ENCODE data around the gene MLLT1. TPM values are rescaled to one million over a fixed set of nuclear protein-coding genes. Genes with fewer than 3 reads are reported as not detected.

The MLLT1 gene
- total RNA-seq, 4 donors from 2014 or later, result 7.0 to 19.0 (median 10.4) TPM

DNA sequence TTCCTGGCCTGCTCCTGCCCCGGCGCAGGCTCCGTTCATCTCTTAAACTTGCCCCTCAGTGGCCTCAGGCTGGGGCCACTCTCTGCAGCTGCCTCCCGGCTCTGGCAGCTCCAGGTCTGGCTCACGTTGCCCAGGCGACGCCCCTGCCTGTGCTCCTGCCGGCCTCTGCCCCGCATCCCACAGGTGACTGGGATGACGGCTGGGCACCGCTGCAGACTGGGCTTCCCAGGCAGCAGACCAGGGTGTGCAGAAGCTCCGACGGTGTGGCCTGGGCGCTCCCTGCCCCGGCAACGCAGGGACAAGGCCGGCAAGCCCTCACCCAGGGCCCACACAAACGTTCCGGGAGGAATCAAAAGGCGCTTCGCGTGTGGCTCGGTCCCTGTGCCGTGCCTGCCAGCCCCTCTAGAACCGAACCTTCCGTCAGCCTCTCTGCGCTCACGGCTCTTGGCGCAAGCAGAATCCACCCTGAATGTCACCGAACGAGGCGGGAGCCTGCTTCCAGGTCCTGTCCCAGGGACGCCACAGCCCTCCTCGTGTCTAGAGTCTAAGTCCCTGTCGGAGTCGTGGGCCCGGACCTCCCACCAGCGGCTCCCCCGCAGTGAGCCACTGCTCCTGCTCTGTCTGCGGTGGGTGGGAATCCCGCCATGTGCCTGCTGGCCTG is 64.8 kb downstream of the MLLT1 start:
- TF ChIP-seq, protein P1, sequence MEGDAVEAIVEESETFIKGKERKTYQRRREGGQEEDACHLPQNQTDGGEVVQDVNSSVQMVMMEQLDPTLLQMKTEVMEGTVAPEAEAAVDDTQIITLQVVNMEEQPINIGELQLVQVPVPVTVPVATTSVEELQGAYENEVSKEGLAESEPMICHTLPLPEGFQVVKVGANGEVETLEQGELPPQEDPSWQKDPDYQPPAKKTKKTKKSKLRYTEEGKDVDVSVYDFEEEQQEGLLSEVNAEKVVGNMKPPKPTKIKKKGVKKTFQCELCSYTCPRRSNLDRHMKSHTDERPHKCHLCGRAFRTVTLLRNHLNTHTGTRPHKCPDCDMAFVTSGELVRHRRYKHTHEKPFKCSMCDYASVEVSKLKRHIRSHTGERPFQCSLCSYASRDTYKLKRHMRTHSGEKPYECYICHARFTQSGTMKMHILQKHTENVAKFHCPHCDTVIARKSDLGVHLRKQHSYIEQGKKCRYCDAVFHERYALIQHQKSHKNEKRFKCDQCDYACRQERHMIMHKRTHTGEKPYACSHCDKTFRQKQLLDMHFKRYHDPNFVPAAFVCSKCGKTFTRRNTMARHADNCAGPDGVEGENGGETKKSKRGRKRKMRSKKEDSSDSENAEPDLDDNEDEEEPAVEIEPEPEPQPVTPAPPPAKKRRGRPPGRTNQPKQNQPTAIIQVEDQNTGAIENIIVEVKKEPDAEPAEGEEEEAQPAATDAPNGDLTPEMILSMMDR (IDR thresholded peaks at IDR 0.05; ENCODE audit: low read depth), result no peak

DNA sequence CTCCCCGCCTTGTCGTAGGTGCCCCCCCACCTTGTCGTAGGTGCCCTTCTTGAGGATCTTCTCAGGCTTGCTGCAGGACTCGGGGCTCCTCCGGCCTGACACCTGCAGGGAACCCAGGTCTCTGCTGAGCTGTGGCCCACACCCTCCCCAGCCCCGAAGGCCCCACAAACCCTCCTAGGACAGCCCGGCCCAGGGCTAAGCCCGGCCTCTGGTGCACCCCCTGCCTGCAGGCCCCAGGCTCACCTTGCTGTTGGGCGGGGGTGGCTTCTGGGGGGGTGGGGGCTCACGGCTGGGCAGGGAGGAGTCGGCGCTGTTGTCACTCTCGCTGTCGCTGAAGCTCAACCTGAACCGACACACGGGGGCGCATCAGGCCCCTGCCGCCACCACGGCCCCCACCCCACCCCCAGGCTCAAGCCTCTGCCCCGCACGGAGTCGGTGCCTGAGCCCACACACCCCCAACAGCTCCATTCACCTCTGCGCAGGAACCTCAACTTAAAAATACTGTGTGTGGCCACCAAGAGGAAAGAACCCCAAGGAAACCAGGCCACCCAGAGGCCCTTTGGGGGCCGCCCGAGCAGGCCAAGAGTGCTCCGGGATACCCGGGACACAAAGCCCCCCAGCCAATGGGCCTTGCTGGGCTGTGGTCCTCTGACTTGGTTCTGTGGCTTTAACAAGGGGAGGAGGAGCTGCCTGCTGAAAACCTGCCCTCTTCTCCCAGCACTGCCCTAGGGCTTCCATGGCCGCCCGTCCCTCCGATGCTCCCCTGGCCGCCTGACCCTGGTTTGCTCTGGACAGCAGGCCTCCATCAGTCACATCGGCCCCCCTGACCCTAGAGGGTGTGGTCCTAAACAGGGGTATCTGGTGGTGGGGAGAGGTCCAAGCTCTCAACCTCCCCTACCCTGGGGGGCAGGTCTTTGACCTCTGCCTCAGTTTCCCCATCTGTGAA is 65.8 kb downstream of the MLLT1 start:
- TF ChIP-seq, protein P1 (IDR thresholded peaks at IDR 0.05; ENCODE audit: low read depth), result no peak

DNA sequence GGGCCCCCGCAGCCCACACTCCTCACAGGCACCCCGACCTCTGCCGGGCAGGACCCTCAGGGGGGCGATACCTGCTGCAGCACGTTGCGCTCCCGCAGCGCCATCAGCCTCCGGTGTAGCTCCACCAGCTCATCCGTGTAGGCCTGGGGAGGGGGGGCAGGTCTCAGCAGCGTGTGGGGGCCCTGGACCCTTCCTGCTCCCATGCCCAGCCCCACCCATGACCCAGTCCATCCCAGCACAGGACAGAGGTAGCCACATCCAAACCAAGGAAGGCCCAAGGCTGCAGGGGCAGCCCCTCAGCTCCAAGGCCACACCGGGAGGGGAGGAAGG is 66.5 kb downstream of the MLLT1 start:
- TF ChIP-seq, protein P1 (IDR thresholded peaks at IDR 0.05; ENCODE audit: low read depth), result no peak

DNA sequence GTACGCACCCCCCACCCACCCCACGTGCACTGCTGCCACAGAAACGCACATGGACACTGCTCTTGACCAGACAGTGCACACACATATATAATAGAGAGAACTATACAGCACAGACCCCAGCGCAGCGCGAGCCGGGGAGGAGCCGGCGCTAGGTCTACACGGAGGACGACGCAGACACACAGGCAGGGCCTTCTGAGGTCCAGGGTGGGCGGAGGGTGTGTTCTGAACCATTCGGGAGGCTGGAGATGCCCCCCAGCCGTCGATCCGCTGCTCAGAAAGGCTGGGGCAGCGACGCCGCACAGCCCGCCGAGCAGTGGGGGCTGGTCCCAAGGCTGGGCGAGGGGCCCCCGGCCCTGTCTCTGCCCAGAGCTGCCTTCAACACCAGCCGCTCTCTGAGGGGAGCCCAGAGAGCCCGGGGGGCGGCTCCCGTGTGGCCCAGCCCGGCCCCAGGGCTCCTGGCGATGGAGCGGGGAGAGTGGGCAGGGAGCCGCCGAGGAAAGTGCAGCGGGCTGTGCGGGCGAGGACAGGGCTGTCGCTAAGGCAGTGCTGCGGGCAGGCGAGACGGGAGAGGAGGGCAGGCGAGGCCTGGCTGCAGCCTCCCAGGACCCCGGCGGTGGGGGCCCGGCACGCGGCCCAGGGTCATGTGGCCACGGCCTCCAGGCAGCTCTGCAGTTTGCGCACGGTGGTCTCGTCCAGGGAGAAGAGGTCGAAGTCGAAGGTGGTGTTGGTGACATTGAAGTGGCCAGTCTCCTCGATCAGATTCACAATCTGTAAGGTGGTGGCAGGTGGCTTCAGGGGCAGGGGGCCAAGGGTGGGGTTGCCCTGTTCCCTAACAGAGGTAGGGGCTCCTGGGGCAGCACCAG is 67.1 kb downstream of the MLLT1 start:
- TF ChIP-seq, protein P1 (IDR thresholded peaks at IDR 0.05; ENCODE audit: low read depth), result no peak

DNA sequence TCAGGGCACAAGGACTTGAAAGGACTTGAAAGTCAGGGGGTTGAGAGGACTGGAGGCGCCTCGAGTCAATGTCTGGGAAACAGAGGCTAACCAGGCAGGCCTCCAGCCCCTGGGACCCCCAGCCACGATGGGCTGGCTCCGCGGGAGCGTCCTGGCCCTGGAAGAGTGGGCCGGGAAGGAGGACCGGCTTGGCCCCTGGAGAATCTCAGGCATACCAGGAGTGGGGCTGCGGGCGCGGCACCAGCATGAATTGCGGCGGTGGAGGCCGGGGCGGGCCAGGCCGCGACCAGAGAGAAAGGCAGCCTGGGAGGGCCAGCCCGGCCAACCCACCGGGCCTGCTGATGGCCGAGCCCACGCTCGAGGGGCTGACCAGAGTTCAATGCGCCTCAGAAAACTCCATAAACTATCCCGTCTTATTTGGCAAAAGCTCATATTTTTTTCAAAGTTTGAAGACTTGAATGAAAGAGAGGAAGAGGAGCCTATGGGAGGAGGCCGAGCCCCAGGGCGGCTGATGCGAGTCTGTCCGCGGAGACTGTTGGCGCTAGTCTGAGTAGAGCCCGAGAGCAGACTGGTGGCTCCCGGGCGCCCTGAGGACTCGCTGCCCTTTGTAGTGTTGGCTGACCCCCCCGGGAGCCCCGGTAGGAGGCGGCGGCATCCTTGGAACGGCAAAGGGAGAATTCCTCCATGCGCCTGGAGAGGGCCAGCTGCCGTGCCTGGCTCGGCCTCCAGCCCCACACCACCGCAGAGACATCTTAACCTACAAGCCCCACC is 68.0 kb downstream of the MLLT1 start:
- TF ChIP-seq, protein P1 (IDR thresholded peaks at IDR 0.05; ENCODE audit: low read depth), result no peak

DNA sequence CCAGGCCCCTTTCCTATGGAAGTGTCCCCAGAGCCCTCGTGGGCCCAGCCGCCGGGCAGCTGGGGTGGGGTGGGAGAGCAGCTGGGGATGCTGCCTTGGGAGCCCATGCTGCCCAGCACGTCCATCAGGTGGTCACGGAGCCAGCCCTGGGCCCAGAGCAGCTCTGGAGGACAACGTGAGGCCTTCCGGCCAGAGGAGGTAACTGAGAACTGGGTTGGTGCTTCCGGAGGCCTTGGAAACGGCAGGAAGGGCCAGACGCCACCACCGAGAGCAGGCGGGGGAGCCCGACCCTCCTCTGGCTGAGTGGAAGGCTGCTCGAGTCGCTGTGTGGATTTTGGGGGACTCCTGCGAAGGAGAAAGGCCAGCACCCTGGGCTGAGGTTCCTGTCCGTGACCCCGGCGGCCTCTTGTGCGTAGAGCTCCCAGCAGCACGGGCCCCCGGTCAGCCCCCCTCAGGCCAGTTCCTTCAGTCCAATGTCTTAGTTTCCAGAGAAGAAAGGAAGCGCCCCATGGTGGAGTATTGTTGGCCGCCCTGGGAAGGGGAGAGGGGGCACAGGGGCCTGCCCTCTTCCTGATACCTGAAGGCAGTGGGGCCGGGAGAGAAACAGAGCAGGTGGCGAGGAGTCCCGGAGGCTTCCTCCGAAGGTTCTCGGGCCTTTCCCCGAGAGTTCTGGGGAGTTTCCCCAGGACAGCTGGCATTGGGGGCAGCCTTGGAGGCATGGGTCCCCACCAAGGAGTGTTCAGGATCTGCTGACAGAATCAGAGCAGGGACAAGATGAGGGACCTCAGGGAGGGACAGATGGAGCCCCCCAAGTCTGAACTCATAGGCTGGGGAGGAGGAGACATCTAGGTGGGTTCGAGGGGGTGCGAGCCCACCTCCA is 68.8 kb downstream of the MLLT1 start:
- TF ChIP-seq, protein P1 (IDR thresholded peaks at IDR 0.05; ENCODE audit: low read depth), result no peak

Measured in subcutaneous adipose tissue (tissue), 4 donors.